ENCODE data around the gene ERBB4. TPM values are rescaled to one million over a fixed set of nuclear protein-coding genes. Genes with fewer than 3 reads are reported as not detected.
"Not testable (repeated sequence)": the region's sequence is repeated elsewhere in the genome, so short reads cannot be mapped to it uniquely, and the experiment has no call there.

ERBB4 gene
- total and polyA plus RNA-seq, 7 donors, result under 0.01 to 0.33 (median 0.08) TPM; not detected in 1

DNA sequence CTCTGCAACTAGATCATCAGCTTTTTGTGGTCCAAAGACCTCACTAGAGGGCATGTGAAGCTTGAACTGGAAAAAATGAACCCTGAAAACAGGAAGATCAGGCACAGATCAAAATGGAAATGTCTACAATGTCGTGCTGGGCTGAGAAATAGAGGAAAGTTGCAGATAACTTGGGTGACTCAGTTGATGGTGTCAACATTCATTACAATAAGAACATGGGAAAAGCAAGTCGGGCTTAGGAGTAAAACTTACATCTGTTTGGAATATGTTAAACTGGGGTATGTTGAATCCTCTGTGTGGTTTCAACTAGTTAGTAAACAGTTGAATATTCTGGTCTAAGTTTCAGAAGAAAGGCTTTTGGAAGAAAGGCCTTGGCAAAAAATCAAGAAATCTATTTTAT, 940.4 kb downstream of the ERBB4 start:
- no peaks in the 10 kb centered on the region for H3K9me3 ChIP-seq
- 53 to 75% methylated on average over 2 of the region's 2 CpGs for WGBS, 2 donors
- H3K4me1 ChIP-seq, result no peaks in the 10 kb centered on the region
- TF ChIP-seq, protein P1, sequence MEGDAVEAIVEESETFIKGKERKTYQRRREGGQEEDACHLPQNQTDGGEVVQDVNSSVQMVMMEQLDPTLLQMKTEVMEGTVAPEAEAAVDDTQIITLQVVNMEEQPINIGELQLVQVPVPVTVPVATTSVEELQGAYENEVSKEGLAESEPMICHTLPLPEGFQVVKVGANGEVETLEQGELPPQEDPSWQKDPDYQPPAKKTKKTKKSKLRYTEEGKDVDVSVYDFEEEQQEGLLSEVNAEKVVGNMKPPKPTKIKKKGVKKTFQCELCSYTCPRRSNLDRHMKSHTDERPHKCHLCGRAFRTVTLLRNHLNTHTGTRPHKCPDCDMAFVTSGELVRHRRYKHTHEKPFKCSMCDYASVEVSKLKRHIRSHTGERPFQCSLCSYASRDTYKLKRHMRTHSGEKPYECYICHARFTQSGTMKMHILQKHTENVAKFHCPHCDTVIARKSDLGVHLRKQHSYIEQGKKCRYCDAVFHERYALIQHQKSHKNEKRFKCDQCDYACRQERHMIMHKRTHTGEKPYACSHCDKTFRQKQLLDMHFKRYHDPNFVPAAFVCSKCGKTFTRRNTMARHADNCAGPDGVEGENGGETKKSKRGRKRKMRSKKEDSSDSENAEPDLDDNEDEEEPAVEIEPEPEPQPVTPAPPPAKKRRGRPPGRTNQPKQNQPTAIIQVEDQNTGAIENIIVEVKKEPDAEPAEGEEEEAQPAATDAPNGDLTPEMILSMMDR (IDR thresholded peaks at IDR 0.05), result no peak
- TF ChIP-seq EP300 (IDR thresholded peaks at IDR 0.05) (no peak), POLR2AphosphoS5 (IDR thresholded peaks at IDR 0.05) (no peak), POLR2A (IDR thresholded peaks at IDR 0.05) (no peak)
- no peaks in the 10 kb centered on the region for H3K36me3 ChIP-seq
- H3K27me3 ChIP-seq, result no peaks in the 10 kb centered on the region
- no peak overlapping the region for H3K27ac ChIP-seq
- no peak for DNase-seq
- H3K4me3 ChIP-seq, result no peak overlapping the region
- intact Hi-C loops (cut with DNase I), result no loop called here

DNA sequence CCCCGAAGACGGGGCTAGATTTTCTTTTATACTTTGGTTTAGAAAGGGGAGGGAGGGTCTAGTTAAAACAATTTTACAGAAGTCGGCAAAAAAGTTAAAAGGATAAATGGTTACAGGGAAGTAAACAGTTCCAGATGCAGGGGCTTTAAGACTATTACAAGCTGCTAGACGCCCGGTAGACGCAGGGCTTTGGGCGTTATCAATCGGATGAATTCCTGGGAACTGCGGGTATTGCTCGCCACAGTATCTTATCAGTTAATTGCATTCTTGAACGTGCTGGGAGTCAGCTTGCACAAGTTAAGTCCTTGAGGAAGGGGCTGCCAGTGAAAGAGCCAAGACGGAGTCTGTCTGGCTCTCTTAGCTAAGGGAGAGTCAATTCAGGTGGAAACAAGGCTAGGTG, 946.6 kb downstream of the ERBB4 start:
- H3K36me3 ChIP-seq; H3K4me1 ChIP-seq; H3K27me3 ChIP-seq; H3K9me3 ChIP-seq; H3K4me3 ChIP-seq; intact Hi-C loops (cut with DNase I); H3K27ac ChIP-seq; DNase-seq: not testable (repeated sequence)
- 22 to 35% methylated on average over 12 of the region's 12 CpGs for WGBS, 2 donors

DNA sequence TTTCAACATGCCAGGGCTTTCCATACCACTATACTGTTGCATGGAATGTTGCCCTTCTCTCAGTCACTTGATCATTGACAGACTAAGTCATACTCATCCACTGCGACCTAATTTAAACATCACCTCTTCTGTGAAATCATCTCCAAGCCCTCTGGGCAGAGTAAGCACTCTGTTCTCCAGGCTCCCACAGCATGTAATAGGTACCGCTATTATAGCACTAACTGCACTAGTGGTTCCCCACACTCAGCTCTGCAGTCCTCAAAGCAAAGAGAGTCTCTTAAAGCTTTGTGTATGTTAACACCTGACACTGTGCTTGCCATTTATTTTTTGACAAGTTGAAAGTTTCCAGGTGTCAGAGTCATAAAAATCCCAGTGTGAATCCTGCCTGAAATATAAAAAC, 947.2 kb downstream of the ERBB4 start:
- DNase-seq, result no peak
- WGBS, 2 donors, result 50 to 58% methylated on average over 2 of the region's 2 CpGs
- H3K27ac ChIP-seq, result no peak overlapping the region
- H3K27me3 ChIP-seq, result no peaks in the 10 kb centered on the region
- TF ChIP-seq POLR2AphosphoS5 (IDR thresholded peaks at IDR 0.05), result no peak
- TF ChIP-seq, protein P1 (IDR thresholded peaks at IDR 0.05), result no peak
- no peak for TF ChIP-seq POLR2A (IDR thresholded peaks at IDR 0.05)
- no peaks in the 10 kb centered on the region for H3K9me3 ChIP-seq
- H3K4me1 ChIP-seq, result no peaks in the 10 kb centered on the region
- no peak overlapping the region for H3K4me3 ChIP-seq
- H3K36me3 ChIP-seq, result no peaks in the 10 kb centered on the region
- intact Hi-C loops (cut with DNase I), result no loop called here

DNA sequence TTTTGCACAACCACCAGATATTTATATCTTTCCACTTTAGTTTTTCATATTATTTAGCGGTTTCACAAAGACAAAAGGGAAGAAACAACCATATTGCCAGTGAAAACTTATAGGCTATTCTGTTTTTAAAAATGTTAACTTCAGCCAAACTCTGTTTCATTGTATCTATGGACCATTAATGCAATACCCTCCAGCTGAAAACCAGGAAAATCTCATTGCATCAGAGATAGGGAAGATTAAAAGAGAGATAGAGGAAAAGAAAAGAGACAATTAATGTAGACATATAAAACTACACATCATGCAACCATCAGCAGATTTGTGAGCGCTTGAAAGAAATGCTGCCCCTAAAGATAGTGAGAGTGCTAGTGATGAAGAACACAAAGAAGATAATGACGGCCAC, 970.2 kb downstream of the ERBB4 start:
- WGBS, 2 donors, result 86 to 91% methylated on average over 3 of the region's 3 CpGs
- no peak overlapping the region for H3K4me3 ChIP-seq
- intact Hi-C loops (cut with DNase I), result no loop called here
- H3K9me3 ChIP-seq, result no peaks in the 10 kb centered on the region
- no peak overlapping the region for H3K27ac ChIP-seq
- no peak for DNase-seq
- TF ChIP-seq EP300 (IDR thresholded peaks at IDR 0.05) (no peak), POLR2A (IDR thresholded peaks at IDR 0.05) (no peak), POLR2AphosphoS5 (IDR thresholded peaks at IDR 0.05) (no peak)
- TF ChIP-seq, protein P1 (IDR thresholded peaks at IDR 0.05), result no peak
- no peaks in the 10 kb centered on the region for H3K36me3 ChIP-seq
- H3K27me3 ChIP-seq, result no peaks in the 10 kb centered on the region
- no peaks in the 10 kb centered on the region for H3K4me1 ChIP-seq

DNA sequence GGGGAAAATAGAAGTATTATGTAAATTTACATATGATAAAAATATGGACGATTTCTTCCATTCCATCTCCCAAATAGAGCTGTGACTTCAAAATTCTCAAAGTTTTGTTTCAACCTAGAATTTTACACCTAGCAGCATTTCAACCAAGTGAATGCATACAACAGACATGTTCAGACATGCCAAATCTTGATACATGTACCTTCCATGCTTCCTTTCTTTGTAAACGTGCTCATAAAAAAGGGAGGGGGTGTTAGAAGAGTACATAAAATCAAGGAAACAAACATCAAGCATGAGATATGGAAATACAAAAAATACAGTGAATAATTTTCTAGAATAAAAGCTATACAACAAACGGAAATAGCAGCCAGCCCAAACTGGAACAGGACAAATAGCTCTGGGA, 974.2 kb downstream of the ERBB4 start:
- TF ChIP-seq POLR2A (IDR thresholded peaks at IDR 0.05) (no peak), POLR2AphosphoS5 (IDR thresholded peaks at IDR 0.05) (no peak), EP300 (IDR thresholded peaks at IDR 0.05) (no peak)
- TF ChIP-seq, protein P1 (IDR thresholded peaks at IDR 0.05), result no peak

More for the DNA sequence above, 974.2 kb downstream of the ERBB4 start:
- Histone ChIP-seq H3K36me3 (no peaks in the 10 kb centered on the region), H3K9me3 (no peaks in the 10 kb centered on the region), H3K27ac (no peak overlapping the region), H3K4me3 (no peak overlapping the region), H3K27me3 (no peaks in the 10 kb centered on the region), H3K4me1 (no peaks in the 10 kb centered on the region)
- intact Hi-C loops (cut with DNase I), result no loop called here
- no peak for DNase-seq
- WGBS, 2 donors, result 51 to 82% methylated on average over 3 of the region's 3 CpGs
